HepG2 (cell line): ENCODE measurements around the gene IFNAR1. TPM values are rescaled to one million over a fixed set of nuclear protein-coding genes. Genes with fewer than 3 reads are reported as not detected.
A peak's percentile ranks its signal among the peaks of the same experiment; 100 is the strongest.

Experiments
- ATAC-seq: fragments of 200-7000 bp; cut with Tn5 transposase; 3 replicates; pipeline ENCODE4 v1.9.1; 2020; ENCODE audit warnings: mild to moderate bottlenecking, moderate library complexity
- BruUV-seq: library from RNA; stranded (reverse); fragments of 400-500 nt; replicated peaks from 2 replicates; lab custom pipeline; 2021; lab: Mats Ljungman, UMichigan
- CTCF ChIA-PET: fragments of 300-600 bp; formaldehyde crosslinking; extraction: SDS; loops from one replicate; lab custom pipeline; 2021; ENCODE audit warnings: low total read pairs, inconsistent platforms, low intra/inter-chr PET ratio; lab: Yijun Ruan, JAX
- POLR2A ChIA-PET: fragments of 350-600 bp; sonication (Branson Sonifier 250); formaldehyde crosslinking; loops from one replicate; lab custom pipeline; 2020; ENCODE audit warnings: antibody characterized with exemption, inconsistent platforms; lab: Yijun Ruan, JAX
- DNase-seq: peaks from one replicate; pipeline ENCODE4 v3.0.0-alpha.2; 2015; ENCODE audit warnings: low spot score
- FAIRE-seq: peaks from 3 replicates; lab custom pipeline; 2011; peaks lifted over from hg19 to GRCh38; lab: Jason Lieb, UNC
- H2AFZ ChIP-seq: one replicate; pipeline ENCODE4 v1.6.1; 2011; ENCODE audit warnings: low read length, inconsistent platforms
- H3K27ac ChIP-seq: fragments of 300-600 bp; 3 replicates; pipeline ENCODE4 v1.8.0; 2011; ENCODE audit warnings: mixed run types, mild to moderate bottlenecking, mixed read lengths, low read length, inconsistent platforms; ENCODE audit not compliant: insufficient read depth; ENCODE audit errors: extremely low read length
- H3K27me3 ChIP-seq, 2 experiments: fragments of 200-600 bp in 1 of 2; 2 replicates in 1 of 2; 3 replicates in 1 of 2; pipeline versions ENCODE4 v1.6.0 to v1.8.0; 2011; ENCODE audit warnings: low read length in 2 of 2, mild to moderate bottlenecking in 2 of 2, moderate library complexity in 2 of 2, inconsistent platforms in 1 of 2; ENCODE audit not compliant: insufficient read depth in 2 of 2, control insufficient read depth in 1 of 2
- H3K36me3 ChIP-seq, 2 experiments: fragments of 200-600 bp in 1 of 2; replicated peaks in 1 of 2; 2 replicates in 1 of 2; 3 replicates in 1 of 2; pipeline versions ENCODE4 v1.5.1 to v1.8.0; 2011; ENCODE audit warnings: low read length in 2 of 2, inconsistent platforms in 1 of 2; ENCODE audit not compliant: insufficient read depth in 2 of 2, control insufficient read depth in 1 of 2
- H3K4me1 ChIP-seq: 2 replicates; pipeline ENCODE4 v1.5.1; 2012; ENCODE audit warnings: low read length, inconsistent platforms; ENCODE audit not compliant: insufficient read depth
- H3K4me2 ChIP-seq: 2 replicates; pipeline ENCODE4 v1.6.0; 2011; ENCODE audit warnings: low read depth, low read length, inconsistent platforms
- H3K4me3 ChIP-seq, 3 experiments: fragments of 200-600 bp in 1 of 3; sonication (generic), shearing (Covaris generic) in 1 of 3; replicated peaks in 1 of 3; 2 replicates each; pipeline ENCODE4 v1.5.1; 2011 to 2016; ENCODE audit warnings: low read length in 3 of 3, inconsistent platforms in 2 of 3, low read depth in 2 of 3, mild to moderate bottlenecking in 2 of 3, control low read depth in 1 of 3, mixed read lengths in 1 of 3; ENCODE audit not compliant: insufficient read depth in 1 of 3
- H3K79me2 ChIP-seq: one replicate; pipeline ENCODE4 v1.6.1; 2011; ENCODE audit warnings: low read length, inconsistent platforms; ENCODE audit not compliant: insufficient read depth
- H3K9ac ChIP-seq: 2 replicates; pipeline ENCODE4 v1.6.0; 2011; ENCODE audit warnings: mild to moderate bottlenecking, low read depth, low read length, inconsistent platforms; ENCODE audit not compliant: insufficient read depth
- H3K9me3 ChIP-seq: 2 replicates; pipeline ENCODE4 v1.5.1; 2012; ENCODE audit warnings: mild to moderate bottlenecking, low read length
- H4K20me1 ChIP-seq: 2 replicates; pipeline ENCODE4 v1.6.0; 2011; ENCODE audit warnings: inconsistent platforms, mild to moderate bottlenecking, low read length, moderate library complexity; ENCODE audit not compliant: insufficient read depth
- CAMTA2 ChIP-seq: sonication (generic); formaldehyde crosslinking; IDR thresholded peaks from 2 replicates; pipeline ENCODE4 v1.4.0; 2020; ENCODE audit warnings: mild to moderate bottlenecking, missing genetic modification reagents, borderline replicate concordance
- CTCF ChIP-seq: sonication (generic); formaldehyde crosslinking; IDR thresholded peaks from 2 replicates; pipeline ENCODE4 v1.5.0; 2020; ENCODE audit warnings: mild to moderate bottlenecking, missing genetic modification reagents, moderate library complexity
- FIP1L1 ChIP-seq: fragments of 200-400 bp; formaldehyde crosslinking; IDR thresholded peaks from 2 replicates; pipeline ENCODE4 v1.6.1; 2018; ENCODE audit warnings: low read depth, mild to moderate bottlenecking, low read length, moderate library complexity, borderline replicate concordance; ENCODE audit not compliant: insufficient read depth
- HOXA5 ChIP-seq: sonication (generic); formaldehyde crosslinking; IDR thresholded peaks from 2 replicates; pipeline ENCODE4 v1.4.0; 2020; ENCODE audit warnings: missing genetic modification reagents
- MBD4 ChIP-seq: IDR thresholded peaks from 2 replicates; pipeline ENCODE4 v1.6.1; 2012; ENCODE audit warnings: low read length, inconsistent platforms, borderline replicate concordance
- NKX3-1 ChIP-seq: sonication (generic); formaldehyde crosslinking; IDR thresholded peaks from 2 replicates; pipeline ENCODE4 v1.5.0; 2020; ENCODE audit warnings: missing genetic modification reagents
- NONO ChIP-seq, 2 experiments: fragments of 450-650 bp in 1 of 2; sonication (generic) in 1 of 2; formaldehyde crosslinking in 1 of 2; IDR thresholded peaks in 1 of 2; conservative IDR thresholded peaks in 1 of 2; 2 replicates each; pipeline versions ENCODE4 v1.6.1 to v1.8.0; 2017 to 2022; ENCODE audit warnings: mild to moderate bottlenecking in 1 of 2, missing genetic modification reagents in 1 of 2, moderate library complexity in 1 of 2
- XBP1 ChIP-seq: sonication (generic); formaldehyde crosslinking; IDR thresholded peaks from 2 replicates; pipeline ENCODE4 v1.5.0; 2020; ENCODE audit warnings: missing genetic modification reagents
- ZBTB10 ChIP-seq: sonication (generic); formaldehyde crosslinking; IDR thresholded peaks from 2 replicates; pipeline ENCODE4 v1.4.0; 2020; ENCODE audit warnings: missing genetic modification reagents, borderline replicate concordance
- ZBTB44 ChIP-seq: sonication (generic); formaldehyde crosslinking; IDR thresholded peaks from 2 replicates; pipeline ENCODE4 v1.4.0; 2020; ENCODE audit warnings: missing genetic modification reagents
- ZFP36L1 ChIP-seq: sonication (generic); formaldehyde crosslinking; IDR thresholded peaks from 2 replicates; pipeline ENCODE4 v1.8.0; 2022; ENCODE audit warnings: mild to moderate bottlenecking, missing genetic modification reagents, moderate library complexity
- ZNF276 ChIP-seq: sonication (generic); formaldehyde crosslinking; IDR thresholded peaks from 2 replicates; pipeline ENCODE4 v1.4.0; 2020; ENCODE audit warnings: mild to moderate bottlenecking, low read depth, missing genetic modification reagents
- WGBS: methylation state at CpG from one replicate; pipeline ENCODE4 v1.1.6; 2017; ENCODE audit warnings: low lambda C conversion rate; 5-methylcytosine and 5-hydroxymethylcytosine counted together
- in situ Hi-C: cut with HindIII; loops from 2 replicates; pipeline ENCODE4 v1.10.0; 2017; ENCODE audit warnings: low pct_unique_long_range_greater_than_20kb; ENCODE audit not compliant: extremely low pct_ligation_motif_present
- intact Hi-C: fragments of 100-400 bp; cut with micrococcal nuclease; formaldehyde crosslinking; loops from one replicate; pipeline ENCODE4 v1.10.0; 2022; ENCODE audit not compliant: unreplicated experiment
- polyA plus RNA-seq, 8 experiments: library from polyadenylated mRNA; depleted of rRNA in 3 of 8; stranded (reverse) in 7 of 8; unstranded in 1 of 8; fragments of >200 nt; fragmentation: Illumina TruSeq in 4 of 8; extraction: Trizol in 4 of 8; gene quantifications; 2 replicates each; pipeline versions ENCODE4 v1.2.1 to v1.2.3, GENCODE V29; 2011 to 2016; ENCODE audit warnings: low read depth in 4 of 8, missing spikeins in 1 of 8, mixed read lengths in 1 of 8; ENCODE audit not compliant: insufficient read depth in 1 of 8
- total RNA-seq, 5 experiments: library from RNA; depleted of rRNA; stranded (reverse); fragments of >200 nt; fragmentation: Illumina TruSeq; extraction: Trizol; gene quantifications; 2 replicates each; pipeline ENCODE4 v1.2.3, GENCODE V29; 2016; ENCODE audit warnings: low read depth in 1 of 5

Gene IFNAR1
- total and polyA plus RNA-seq, 2 of the 13 experiments (the other 11 are each of a cell fraction or from before 2014, with no cell fraction given) = 6.7 to 9.3 TPM

GRCh38 chr21:33362044-33362555 lies 37.3 kb downstream of the IFNAR1 start:
- CTCF ChIA-PET = interaction anchor here (3.0 kb wide), 1 partner anchor 162 kb away, joined by 22 read pairs; no protein-coding TSS in a partner anchor
- POLR2A ChIA-PET = interaction anchor here (1.5 kb wide), 1 partner anchor 42 kb away, joined by 5 read pairs; no protein-coding TSS in a partner anchor
- Histone ChIP-seq H3K4me3 (peak overlapping the region in 1 of 3 experiments; percentile 41; a peak in 2 of 6 replicates), H3K27me3 (no peaks in the 10 kb centered on the region), H3K9ac (no peak overlapping the region), H3K9me3 (peaks cover 8% of the 10 kb centered on the region), H2AFZ (no peak overlapping the region), H3K27ac (no peak overlapping the region), H3K36me3 (no peaks in the 10 kb centered on the region), H4K20me1 (no peaks in the 10 kb centered on the region), H3K4me1 (peaks cover 38% of the 10 kb centered on the region), H3K79me2 (no peaks in the 10 kb centered on the region), H3K4me2 (peak overlapping the region; percentile 74; the same call in 1 of the 2 replicates)
- no peak for TF ChIP-seq MBD4
- TF ChIP-seq ZNF276 = no peak
- TF ChIP-seq FIP1L1 = no peak
- no peak for TF ChIP-seq HOXA5 (CRISPR knock-in tag)
- no peak for TF ChIP-seq NKX3-1 (CRISPR knock-in tag)
- no peak for TF ChIP-seq CAMTA2 (CRISPR knock-in tag)
- TF ChIP-seq ZFP36L1 (CRISPR knock-in tag) = no peak
- TF ChIP-seq NONO (IDR thresholded peaks at IDR 0.05) = no peak
- no peak for TF ChIP-seq NONO (CRISPR knock-in tag; conservative IDR thresholded peaks at IDR 0.05)
- no peak for TF ChIP-seq ZBTB44 (CRISPR knock-in tag)
- no peak for TF ChIP-seq CTCF (CRISPR knock-in tag)
- TF ChIP-seq ZBTB10 (CRISPR knock-in tag) = no peak
- TF ChIP-seq XBP1 (CRISPR knock-in tag) = no peak
- 91% methylated on average over 12 of the region's 12 CpGs for WGBS
- ATAC-seq (no peak), FAIRE-seq (no peak), DNase-seq (no peak)
- intact Hi-C loops = loop anchor here (5.0 kb wide), 1 partner anchor 40 kb away; the partner anchor contains the start of gene IFNGR2
- in situ Hi-C loops = loop anchor here (5.0 kb wide), 1 partner anchor 165 kb away; no protein-coding TSS in a partner anchor
- BruUV-seq = no TSS peak
